Nephron progenitor cell (in vitro differentiated cells): ENCODE measurements around the gene KIF3A.

ENCODE experiments used
- DNase-seq: peaks from one replicate; pipeline ENCODE4 v3.0.0; 2021
- H3K27ac Mint-ChIP-seq: 2 replicates; pipeline ENCODE4 v1.8.0; 2021; ENCODE audit warnings: mild to moderate bottlenecking, moderate library complexity, mixed read lengths
- H3K27me3 Mint-ChIP-seq: 2 replicates; pipeline ENCODE4 v1.8.0; 2021; ENCODE audit warnings: mild to moderate bottlenecking, low read depth, mixed read lengths; ENCODE audit not compliant: poor library complexity
- H3K36me3 Mint-ChIP-seq: 2 replicates; pipeline ENCODE4 v1.8.0; 2021; ENCODE audit warnings: low read depth, mixed read lengths
- H3K4me1 Mint-ChIP-seq: 2 replicates; pipeline ENCODE4 v1.8.0; 2021; ENCODE audit warnings: mixed read lengths
- H3K4me3 Mint-ChIP-seq: 2 replicates; pipeline ENCODE4 v1.8.0; 2021; ENCODE audit warnings: mild to moderate bottlenecking, moderate library complexity, mixed read lengths
- H3K9me3 Mint-ChIP-seq: 2 replicates; pipeline ENCODE4 v1.8.0; 2021; ENCODE audit warnings: mild to moderate bottlenecking, moderate library complexity, mixed read lengths
- CTCF ChIP-seq: fragments of 200-600 bp; sonication (generic); IDR thresholded peaks from 2 replicates; pipeline ENCODE4 v1.5.0; 2021; ENCODE audit warnings: antibody characterized with exemption

The KIF3A gene

DNA sequence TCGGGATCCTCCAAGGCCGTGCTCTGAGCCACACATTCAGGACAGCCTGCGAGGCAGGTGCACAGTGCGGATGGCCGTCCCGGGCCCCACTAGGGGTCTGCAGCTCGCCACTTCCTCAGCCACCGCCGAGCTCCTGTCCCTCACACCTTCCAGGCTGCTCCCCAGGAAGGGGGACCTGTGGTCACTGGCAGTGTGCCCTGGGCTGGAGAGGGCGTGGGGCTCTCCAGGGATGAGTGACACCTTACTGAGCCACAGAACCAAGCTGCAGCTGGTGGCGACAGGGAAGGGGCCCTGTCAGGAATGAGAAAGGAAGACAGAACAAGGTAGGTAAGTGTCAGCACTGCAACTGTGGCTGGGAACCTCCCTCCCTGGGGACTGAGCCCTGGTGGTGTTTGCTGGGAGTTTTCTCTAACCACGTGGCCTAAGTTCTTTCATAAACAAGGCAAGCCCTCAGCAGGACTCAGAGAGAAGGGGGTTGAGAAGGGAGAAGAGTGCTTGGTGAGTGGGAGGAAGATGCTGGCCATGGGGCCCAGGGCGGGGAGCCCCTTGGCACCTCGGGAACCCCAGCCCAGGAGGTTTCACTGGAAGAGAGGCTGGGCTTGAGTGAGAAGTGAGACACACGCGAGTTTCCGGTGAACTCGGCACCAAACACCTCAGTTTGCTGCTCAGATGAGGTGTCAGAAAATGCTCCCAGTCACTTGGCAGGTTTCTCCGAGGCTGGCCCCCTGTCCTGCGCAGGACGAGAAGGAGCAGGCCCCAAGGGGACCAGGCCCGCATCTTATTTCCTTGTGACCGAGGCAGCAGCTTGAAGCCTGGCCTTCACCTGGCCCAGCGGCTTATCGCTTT is 74.2 kb downstream of the KIF3A start:
- Mint-ChIP-seq H3K4me3 (no peak overlapping the region), H3K9me3 (no peaks in the 10 kb centered on the region), H3K27ac (peak overlapping the region; percentile 80), H3K27me3 (peaks cover 18% of the 10 kb centered on the region), H3K36me3 (no peaks in the 10 kb centered on the region), H3K4me1 (peaks cover 47% of the 10 kb centered on the region)
- TF ChIP-seq CTCF, result no peak
- DNase-seq, result no peak

DNA sequence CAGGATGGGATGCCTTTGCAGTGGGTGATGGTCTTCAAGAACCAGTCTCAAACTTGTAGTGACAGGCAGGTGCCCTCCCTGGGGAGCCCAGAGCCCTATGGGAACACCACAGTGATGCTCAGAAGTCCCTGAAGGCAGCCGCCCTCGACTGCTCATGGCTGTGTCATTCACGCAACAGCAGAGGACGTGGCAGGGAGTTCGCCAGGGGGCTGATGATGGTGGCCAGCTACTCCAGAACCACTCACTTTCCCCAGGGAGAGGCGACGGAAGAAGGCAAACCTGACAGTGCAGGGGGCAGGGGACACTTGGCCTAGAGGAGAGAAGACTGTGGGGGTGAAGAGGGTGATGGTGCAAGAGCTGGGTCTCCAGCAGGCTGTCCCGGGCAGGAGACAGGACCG is 75.3 kb downstream of the KIF3A start:
- no peak overlapping the region for H3K27ac Mint-ChIP-seq
- H3K9me3 Mint-ChIP-seq, result no peaks in the 10 kb centered on the region
- DNase-seq, result no peak
- no peaks in the 10 kb centered on the region for H3K36me3 Mint-ChIP-seq
- H3K4me3 Mint-ChIP-seq, result no peak overlapping the region
- no peak for TF ChIP-seq CTCF
- peaks cover 22% of the 10 kb centered on the region for H3K27me3 Mint-ChIP-seq
- peaks cover 47% of the 10 kb centered on the region for H3K4me1 Mint-ChIP-seq

- H3K4me3 Mint-ChIP-seq, result peak overlapping the region; percentile 3
- H3K9me3 Mint-ChIP-seq, result no peaks in the 10 kb centered on the region
- peaks cover 24% of the 10 kb centered on the region for H3K27me3 Mint-ChIP-seq
- H3K36me3 Mint-ChIP-seq, result no peaks in the 10 kb centered on the region
- no peak for DNase-seq
- TF ChIP-seq CTCF, result no peak
- H3K27ac Mint-ChIP-seq, result peak overlapping the region; percentile 92
- H3K4me1 Mint-ChIP-seq, result peaks cover 47% of the 10 kb centered on the region
Observed at GRCh38 chr5:132661231-132662003, 75.9 kb downstream of the KIF3A start.

GRCh38 chr5:132659598-132660493 is 77.5 kb downstream of the KIF3A start:
- no peak for TF ChIP-seq CTCF
- no peak overlapping the region for H3K27ac Mint-ChIP-seq
- DNase-seq, result no peak
- H3K4me3 Mint-ChIP-seq, result no peak overlapping the region
- H3K9me3 Mint-ChIP-seq, result peaks cover 4% of the 10 kb centered on the region
- no peaks in the 10 kb centered on the region for H3K36me3 Mint-ChIP-seq
- peaks cover 47% of the 10 kb centered on the region for H3K4me1 Mint-ChIP-seq
- H3K27me3 Mint-ChIP-seq, result peaks cover 33% of the 10 kb centered on the region

DNA sequence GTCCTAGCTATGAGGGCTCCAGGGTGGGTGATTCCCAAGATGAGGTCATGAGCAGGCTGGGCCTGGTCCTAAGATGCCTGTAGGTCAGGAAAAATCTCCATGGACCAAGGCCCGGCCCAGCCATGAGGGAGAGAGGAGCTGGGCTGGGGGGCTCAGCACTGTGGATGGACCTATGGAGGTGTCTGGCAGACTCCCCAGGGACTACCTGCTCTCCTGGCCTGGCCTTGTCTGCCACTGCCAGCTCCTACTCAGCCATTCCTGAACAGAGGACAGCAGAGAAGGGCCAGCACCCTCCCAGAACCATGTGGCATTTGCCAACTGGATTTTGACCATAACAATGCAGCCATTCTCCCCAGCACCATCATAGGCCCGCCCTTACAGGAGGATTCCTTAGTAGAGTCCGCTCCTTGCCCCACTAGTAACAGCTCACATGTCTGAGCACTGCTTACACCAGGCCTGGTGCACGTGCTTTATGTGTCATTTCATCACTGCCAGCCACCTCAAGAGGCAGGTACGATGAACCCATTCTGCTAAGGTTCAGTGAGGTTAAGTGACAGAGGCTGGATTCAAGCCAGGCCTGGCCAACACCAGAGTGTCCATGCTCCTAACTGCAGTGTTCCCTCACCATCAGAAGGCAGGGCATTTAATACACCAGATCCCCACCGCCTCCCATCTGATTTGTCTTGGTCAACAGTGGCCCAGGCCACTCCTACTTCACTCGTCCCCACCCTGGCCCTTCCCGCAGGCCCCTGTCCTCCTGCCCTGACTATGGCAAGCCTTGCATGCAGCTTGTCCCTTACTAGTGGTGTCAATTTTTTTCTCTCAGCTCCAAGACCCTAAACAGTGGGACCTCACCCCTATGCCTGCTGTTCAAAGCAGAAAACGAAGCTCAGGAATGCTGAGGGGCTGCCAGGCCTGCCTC is 78.7 kb downstream of the KIF3A start:
- Mint-ChIP-seq H3K36me3 (no peaks in the 10 kb centered on the region), H3K4me1 (peaks cover 37% of the 10 kb centered on the region), H3K27me3 (peaks cover 45% of the 10 kb centered on the region), H3K9me3 (peaks cover 10% of the 10 kb centered on the region), H3K27ac (no peak overlapping the region), H3K4me3 (no peak overlapping the region)
- no peak for TF ChIP-seq CTCF
- DNase-seq, result no peak
